ENCODE results near the gene PTPRT. TPM values are rescaled to one million over a fixed set of nuclear protein-coding genes. Genes with fewer than 3 reads are reported as not detected.

PTPRT gene
- total and polyA plus RNA-seq, 2 of the 4 experiments (the other 2 are of a cell fraction), result not detected

GRCh38 chr20:43006651-43007375, 182.9 kb downstream of the PTPRT start:
- H3K9me1 ChIP-seq (ENCODE audit: insufficient read depth, low read length), result no peaks in the 10 kb centered on the region
- H3K18ac ChIP-seq (ENCODE audit: low read depth, low read length), result no peak overlapping the region
- H2AK5ac ChIP-seq (ENCODE audit: low read depth, low read length), result no peak overlapping the region
- no peak overlapping the region for H2BK5ac ChIP-seq (ENCODE audit: low read depth, low read length, poor library complexity, severe bottlenecking)
- no peaks in the 10 kb centered on the region for H3K36me3 ChIP-seq (ENCODE audit: control insufficient read depth, insufficient read depth, low read length)
- dilution Hi-C loops (cut with HindIII; ENCODE audit: low sequenced_read_pairs, unreplicated experiment), result no loop called here
- ChIA-PET CTCF (no interaction called here), POLR2A (ENCODE audit: unreplicated experiment) (no interaction called here)
- TF ChIP-seq ELK1 (IDR thresholded peaks at IDR 0.05; ENCODE audit: borderline replicate concordance, low read depth, low read length) (no peak), BHLHE40 (IDR thresholded peaks at IDR 0.05; ENCODE audit: low read depth, low read length) (no peak), CHD1 (IDR thresholded peaks at IDR 0.05; ENCODE audit: low read depth, low read length) (no peak), POLR2A (IDR thresholded peaks at IDR 0.05; ENCODE audit: low read depth, low read length) (no peak), NFE2L2 (IDR thresholded peaks at IDR 0.05; ENCODE audit: low read depth, low read length) (no peak), SMC3 (IDR thresholded peaks at IDR 0.05; ENCODE audit: low read depth, low read length) (no peak), MAZ (IDR thresholded peaks at IDR 0.05; ENCODE audit: borderline replicate concordance, low read depth, low read length) (no peak), RCOR1 (IDR thresholded peaks at IDR 0.05; ENCODE audit: insufficient replicate concordance, low read length) (no peak), MAFK (IDR thresholded peaks at IDR 0.05; ENCODE audit: low read depth, low read length) (no peak), MXI1 (IDR thresholded peaks at IDR 0.05; ENCODE audit: borderline replicate concordance, low read depth, low read length) (no peak)
- no peaks in the 10 kb centered on the region for H4K20me1 ChIP-seq (ENCODE audit: insufficient read depth, low read length)
- H3K9ac ChIP-seq (ENCODE audit: low read depth, low read length), result no peak overlapping the region
- ATAC-seq (ENCODE audit: low read depth), result no peak
- no peak overlapping the region for H2AFZ ChIP-seq (replicated peaks; ENCODE audit: low read length, poor library complexity)
- no peak overlapping the region for H4K91ac ChIP-seq (ENCODE audit: insufficient read depth, low read depth, low read length)
- intact Hi-C loops (cut with micrococcal nuclease), result no loop called here
- H3K9me3 ChIP-seq (ENCODE audit: control insufficient read depth, insufficient read depth, low read length), result peaks cover 20% of the 10 kb centered on the region
- BruUV-seq (replicated peaks), result no TSS peak
- no peak overlapping the region for H2BK120ac ChIP-seq (ENCODE audit: low read depth, low read length)
- no peak overlapping the region for H4K8ac ChIP-seq (ENCODE audit: low read depth in 2 of 2, low read length in 2 of 2)
- no peak overlapping the region for H2BK15ac ChIP-seq (ENCODE audit: low read depth, low read length)
- H3K4me1 ChIP-seq (ENCODE audit: control insufficient read depth, insufficient read depth, low read length), result no peaks in the 10 kb centered on the region
- H2AK9ac ChIP-seq (replicated peaks; ENCODE audit: low read depth, low read length, poor library complexity), result no peak overlapping the region
- H3K56ac ChIP-seq (ENCODE audit: extremely low read depth, insufficient read depth, low read length), result no peak overlapping the region
- no peaks in the 10 kb centered on the region for H3K79me1 ChIP-seq (ENCODE audit: low read depth in 1 of 2, low read length in 2 of 2)
- H3K23ac ChIP-seq (ENCODE audit: low read depth, low read length), result no peak overlapping the region
- DNase-seq, result no peak
- no peak overlapping the region for H3K14ac ChIP-seq (replicated peaks; ENCODE audit: low read depth, low read length)
- H3K27ac ChIP-seq (ENCODE audit: insufficient read depth, low read length), result no peak overlapping the region
- H3K4ac ChIP-seq (ENCODE audit: low read depth, low read length), result no peak overlapping the region
- no CpG with 5 or more reads among the region's 5 CpGs for WGBS, 2 experiments (ENCODE audit: extremely low coverage in 2 of 2, insufficient read length in 1 of 2)
- no peak overlapping the region for H4K5ac ChIP-seq (ENCODE audit: low read depth, low read length)
- H3K27me3 ChIP-seq (ENCODE audit: control insufficient read depth, insufficient read depth, low read length), result no peaks in the 10 kb centered on the region
- no peak overlapping the region for H3K4me3 ChIP-seq (ENCODE audit: insufficient read depth, low read depth, low read length)
- H3K4me2 ChIP-seq (ENCODE audit: low read depth, low read length), result no peak overlapping the region
- in situ Hi-C loops (cut with MboI; ENCODE audit: low sequenced_read_pairs), result no loop called here
- H2BK20ac ChIP-seq (ENCODE audit: low read depth, low read length), result no peak overlapping the region

Measured in IMR-90 (cell line).